ENCODE data around the gene THRB. TPM values are rescaled to one million over a fixed set of nuclear protein-coding genes. Genes with fewer than 3 reads are reported as not detected.

The THRB gene
- polyA plus RNA-seq, 1 of the 3 experiments (the other 2 are of a cell fraction), result 0.02 TPM

GRCh38 chr3:24405057-24405456 lies 89.6 kb downstream of the THRB start:
- ChIA-PET CTCF (no interaction called here), POLR2A (no interaction called here)
- H3K4me3 ChIP-seq (ENCODE audit: low read depth in 2 of 2, low read length in 1 of 2), result no peak overlapping the region
- H4K20me1 ChIP-seq (ENCODE audit: insufficient read depth), result no peaks in the 10 kb centered on the region
- H3K9ac ChIP-seq, result no peak overlapping the region
- H3K27me3 ChIP-seq (ENCODE audit: insufficient read depth), result no peaks in the 10 kb centered on the region
- H3K27ac ChIP-seq (ENCODE audit: low read depth in 2 of 2, low read length in 1 of 2), result no peak overlapping the region
- no peak overlapping the region for H2AFZ ChIP-seq (ENCODE audit: low read depth)
- no peaks in the 10 kb centered on the region for H3K9me2 ChIP-seq
- DNase-seq, result no peak
- no peak for TF ChIP-seq YY1 (IDR thresholded peaks at IDR 0.05; ENCODE audit: low read depth)
- no peak for TF ChIP-seq CTCF (IDR thresholded peaks at IDR 0.05)
- no peak for TF ChIP-seq MXI1 (IDR thresholded peaks at IDR 0.05; ENCODE audit: low read depth, low read length)
- no peak for TF ChIP-seq FOXM1 (IDR thresholded peaks at IDR 0.05; ENCODE audit: low read depth)
- no peak for TF ChIP-seq SMC3 (IDR thresholded peaks at IDR 0.05; ENCODE audit: low read depth, low read length)
- no peak for TF ChIP-seq PBX3 (IDR thresholded peaks at IDR 0.05)
- TF ChIP-seq GATA2 (CRISPR knock-in tag; IDR thresholded peaks at IDR 0.05), result no peak
- TF ChIP-seq REST (IDR thresholded peaks at IDR 0.05; ENCODE audit: low read depth, low read length), result no peak
- no peak for TF ChIP-seq RFX5 (IDR thresholded peaks at IDR 0.05; ENCODE audit: low read length)
- TF ChIP-seq ZBTB33 (IDR thresholded peaks at IDR 0.05; ENCODE audit: borderline replicate concordance, low read depth), result no peak
- TF ChIP-seq POLR2AphosphoS5 (IDR thresholded peaks at IDR 0.05; ENCODE audit: low read depth, low read length), result no peak
- no peak for TF ChIP-seq TEAD4 (IDR thresholded peaks at IDR 0.05; ENCODE audit: borderline replicate concordance, insufficient read depth)
- TF ChIP-seq RXRA (IDR thresholded peaks at IDR 0.05; ENCODE audit: borderline replicate concordance, low read depth), result no peak
- H3F3A ChIP-seq (replicated peaks; ENCODE audit: insufficient read depth), result no peaks in the 10 kb centered on the region
- WGBS (ENCODE audit: low lambda C conversion rate), result 59% methylated on average over 4 of the region's 4 CpGs
- H3K4me1 ChIP-seq (ENCODE audit: control insufficient read depth in 1 of 2, insufficient read depth in 2 of 2, low read depth in 1 of 2, low read length in 1 of 2), result peaks cover 0 to 2% of the 10 kb centered on the region in 2 experiments; a peak in 1 of 4 replicates
- H3K79me2 ChIP-seq (ENCODE audit: insufficient read depth), result no peaks in the 10 kb centered on the region
- H3K9me3 ChIP-seq, result no peaks in the 10 kb centered on the region
- no peaks in the 10 kb centered on the region for H3K36me3 ChIP-seq (replicated peaks in 1 of 2; ENCODE audit: control insufficient read depth in 1 of 2, insufficient read depth in 2 of 2, low read length in 1 of 2)
- no peak overlapping the region for H3K4me2 ChIP-seq
